Thyroid gland (tissue), 4 donors: ENCODE data around the gene SMAP2. TPM values are rescaled to one million over a fixed set of nuclear protein-coding genes. Genes with fewer than 3 reads are reported as not detected.
"Not testable (repeated sequence)": the region's sequence is repeated elsewhere in the genome, so short reads cannot be mapped to it uniquely, and the experiment has no call there.

ENCODE experiments used
- DNase-seq, 2 donors: peaks; one replicate each; pipeline ENCODE4 v3.0.0-alpha.2; 2019
- H3K27ac ChIP-seq, 3 donors: fragments of 200-600 bp; sonication (generic); 1 replicate in 2 of 3; 2 replicates in 1 of 3; pipeline ENCODE4 v1.5.1; 2016 to 2019; ENCODE audit warnings: mild to moderate bottlenecking in 1 of 3, moderate library complexity in 1 of 3
- H3K27me3 ChIP-seq: fragments of 200-600 bp; sonication (generic); one replicate; pipeline ENCODE4 v1.5.1; 2019
- H3K36me3 ChIP-seq, 2 donors: fragments of 200-600 bp; sonication (generic); one replicate each; pipeline ENCODE4 v1.5.1; 2016 to 2019
- H3K4me1 ChIP-seq, 2 donors: fragments of 200-600 bp; sonication (generic); one replicate each; pipeline ENCODE4 v1.5.1; 2017 to 2019
- H3K4me3 ChIP-seq, 3 donors: fragments of 200-600 bp; sonication (generic); replicated peaks in 1 of 3; 1 replicate in 2 of 3; 2 replicates in 1 of 3; pipeline ENCODE4 v1.5.1; 2016; ENCODE audit warnings: mild to moderate bottlenecking in 1 of 3
- H3K9me3 ChIP-seq: fragments of 200-600 bp; sonication (generic); one replicate; pipeline ENCODE4 v1.5.1; 2017
- POLR2A ChIP-seq, 2 donors: fragments of 450-650 bp; IDR thresholded peaks; one replicate each; pipeline ENCODE4 v1.6.1; 2017; ENCODE audit warnings: antibody characterized with exemption in 2 of 2, mild to moderate bottlenecking in 2 of 2, moderate library complexity in 1 of 2
- WGBS, 2 donors: methylation state at CpG; one replicate each; pipeline ENCODE4 v1.1.5; 2017; 5-methylcytosine and 5-hydroxymethylcytosine counted together
- intact Hi-C: fragments of 100-400 bp; cut with DNase I; formaldehyde crosslinking; loops from one replicate; pipeline ENCODE4 v1.15.1; 2023
- total RNA-seq, 4 donors: library from RNA; depleted of rRNA; stranded (reverse); fragments of >200 nt; gene quantifications; one replicate each; pipeline ENCODE4 v1.2.3, GENCODE V29; 2016
- TF ChIP-seq, protein P1 (sequence below), 6 experiments: fragments of 200-600 bp in 3 of 6; fragments of 450-650 bp in 3 of 6; sonication (generic) in 3 of 6; IDR thresholded peaks; one replicate each; pipeline ENCODE4 v1.5.1; 2016 to 2019; ENCODE audit warnings: antibody characterized with exemption in 6 of 6, mild to moderate bottlenecking in 2 of 6, inconsistent platforms in 1 of 6, moderate library complexity in 1 of 6

The SMAP2 gene
- total RNA-seq, 4 donors from 2014 or later: 21.9 to 29.3 (median 26.8) TPM

GRCh38 chr1:40339420-40340323 is 33.9 kb upstream of the SMAP2 start:
- H3K9me3 ChIP-seq: no peaks in the 10 kb centered on the region
- H3K27me3 ChIP-seq: no peaks in the 10 kb centered on the region
- TF ChIP-seq POLR2A (IDR thresholded peaks at IDR 0.05): no peak
- TF ChIP-seq, protein P1, sequence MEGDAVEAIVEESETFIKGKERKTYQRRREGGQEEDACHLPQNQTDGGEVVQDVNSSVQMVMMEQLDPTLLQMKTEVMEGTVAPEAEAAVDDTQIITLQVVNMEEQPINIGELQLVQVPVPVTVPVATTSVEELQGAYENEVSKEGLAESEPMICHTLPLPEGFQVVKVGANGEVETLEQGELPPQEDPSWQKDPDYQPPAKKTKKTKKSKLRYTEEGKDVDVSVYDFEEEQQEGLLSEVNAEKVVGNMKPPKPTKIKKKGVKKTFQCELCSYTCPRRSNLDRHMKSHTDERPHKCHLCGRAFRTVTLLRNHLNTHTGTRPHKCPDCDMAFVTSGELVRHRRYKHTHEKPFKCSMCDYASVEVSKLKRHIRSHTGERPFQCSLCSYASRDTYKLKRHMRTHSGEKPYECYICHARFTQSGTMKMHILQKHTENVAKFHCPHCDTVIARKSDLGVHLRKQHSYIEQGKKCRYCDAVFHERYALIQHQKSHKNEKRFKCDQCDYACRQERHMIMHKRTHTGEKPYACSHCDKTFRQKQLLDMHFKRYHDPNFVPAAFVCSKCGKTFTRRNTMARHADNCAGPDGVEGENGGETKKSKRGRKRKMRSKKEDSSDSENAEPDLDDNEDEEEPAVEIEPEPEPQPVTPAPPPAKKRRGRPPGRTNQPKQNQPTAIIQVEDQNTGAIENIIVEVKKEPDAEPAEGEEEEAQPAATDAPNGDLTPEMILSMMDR (IDR thresholded peaks at IDR 0.05): no peak
- 65 to 66% methylated on average over 6 of the region's 6 CpGs for WGBS, 2 donors
- no peaks in the 10 kb centered on the region for H3K4me1 ChIP-seq
- intact Hi-C loops: loop anchor here (5.0 to 10.0 kb wide), 3 partner anchors 65 to 252 kb away; no protein-coding TSS in a partner anchor
- DNase-seq: no peak
- no peak overlapping the region for H3K4me3 ChIP-seq
- no peak overlapping the region for H3K27ac ChIP-seq
- H3K36me3 ChIP-seq: no peaks in the 10 kb centered on the region

DNA sequence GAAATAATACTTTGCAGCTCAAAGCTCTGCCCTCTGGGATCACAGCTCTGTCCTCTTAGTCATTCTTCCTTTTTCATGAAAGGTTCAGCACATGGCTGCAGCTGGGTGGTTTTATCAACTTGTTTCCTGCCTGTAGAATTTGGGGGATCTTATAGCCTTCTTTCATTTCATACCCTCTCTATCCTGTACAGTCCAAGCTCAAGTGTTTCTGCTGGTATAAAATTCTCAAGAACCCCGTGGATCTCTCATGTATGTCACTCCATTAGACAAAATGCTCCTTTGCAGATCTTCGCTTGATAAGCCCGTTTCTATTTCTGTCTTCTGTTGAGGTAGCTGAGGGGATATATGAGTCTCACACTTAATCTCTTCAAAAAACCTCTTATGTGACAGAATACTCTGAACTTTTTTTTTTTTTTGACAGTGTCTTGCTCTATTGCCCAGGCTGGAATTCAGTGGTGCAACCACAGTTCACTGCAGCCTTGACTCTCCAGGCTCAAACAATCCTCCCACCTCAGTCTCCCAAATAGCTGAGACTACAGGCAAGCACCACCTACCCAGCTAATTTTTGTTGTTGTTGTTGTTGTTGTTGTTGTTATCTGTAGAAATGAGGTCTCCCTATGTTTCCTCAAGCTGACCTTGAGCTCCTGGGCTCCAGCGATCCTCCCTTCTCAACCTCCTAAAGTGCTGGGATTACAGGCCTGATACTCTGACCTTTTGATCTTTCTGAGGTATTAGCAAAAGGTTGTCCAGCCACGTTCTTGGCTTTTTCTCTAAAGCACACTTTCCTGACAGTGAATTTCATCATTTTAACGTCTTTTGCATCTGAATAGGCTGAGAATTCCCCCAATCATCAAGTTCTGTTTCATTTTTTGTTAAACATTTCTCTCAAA is 31.8 kb upstream of the SMAP2 start:
- H3K27ac ChIP-seq: no peak overlapping the region
- H3K27me3 ChIP-seq: no peaks in the 10 kb centered on the region
- TF ChIP-seq, protein P1 (IDR thresholded peaks at IDR 0.05): no peak
- no peak for TF ChIP-seq POLR2A (IDR thresholded peaks at IDR 0.05)
- intact Hi-C loops: no loop called here
- H3K9me3 ChIP-seq: no peaks in the 10 kb centered on the region
- no peak for DNase-seq
- 69 to 70% methylated on average over 6 of the region's 6 CpGs for WGBS, 2 donors
- H3K36me3 ChIP-seq: no peaks in the 10 kb centered on the region
- H3K4me3 ChIP-seq: no peak overlapping the region
- no peaks in the 10 kb centered on the region for H3K4me1 ChIP-seq

DNA sequence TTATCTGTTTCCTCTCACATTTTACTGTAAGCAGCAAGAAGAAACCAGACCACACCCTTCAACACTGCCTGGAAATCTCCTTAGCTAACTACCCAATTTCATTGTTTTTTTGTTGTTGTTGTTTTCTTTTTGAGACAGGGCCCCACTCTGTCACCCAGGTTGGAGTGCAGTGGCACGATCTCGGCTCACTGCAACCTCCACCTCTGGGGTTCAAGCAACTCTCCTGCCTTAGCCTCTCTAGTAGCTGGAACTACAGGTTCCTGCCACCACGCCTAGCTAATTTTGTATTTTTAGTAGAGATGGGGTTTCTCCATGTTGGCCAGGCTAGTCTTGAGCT is 31.2 kb upstream of the SMAP2 start:
- H3K27ac ChIP-seq, DNase-seq, intact Hi-C loops, H3K36me3 ChIP-seq, H3K4me1 ChIP-seq, H3K9me3 ChIP-seq, H3K27me3 ChIP-seq, H3K4me3 ChIP-seq: not testable (repeated sequence)
- 88 to 90% methylated on average over 3 of the region's 3 CpGs for WGBS, 2 donors

- Histone ChIP-seq H3K27me3 (no peaks in the 10 kb centered on the region), H3K4me1 (no peaks in the 10 kb centered on the region), H3K27ac (no peak overlapping the region), H3K4me3 (no peak overlapping the region), H3K9me3 (no peaks in the 10 kb centered on the region), H3K36me3 (no peaks in the 10 kb centered on the region)
- intact Hi-C loops: no loop called here
- 26 to 31% methylated on average over 6 of the region's 6 CpGs for WGBS, 2 donors
- peak; percentile 2 to 12 for DNase-seq
- TF ChIP-seq, protein P1 (IDR thresholded peaks at IDR 0.05): no peak
- TF ChIP-seq POLR2A (IDR thresholded peaks at IDR 0.05): no peak
Measured at GRCh38 chr1:40344597-40344996, 28.9 kb upstream of the SMAP2 start.

DNA sequence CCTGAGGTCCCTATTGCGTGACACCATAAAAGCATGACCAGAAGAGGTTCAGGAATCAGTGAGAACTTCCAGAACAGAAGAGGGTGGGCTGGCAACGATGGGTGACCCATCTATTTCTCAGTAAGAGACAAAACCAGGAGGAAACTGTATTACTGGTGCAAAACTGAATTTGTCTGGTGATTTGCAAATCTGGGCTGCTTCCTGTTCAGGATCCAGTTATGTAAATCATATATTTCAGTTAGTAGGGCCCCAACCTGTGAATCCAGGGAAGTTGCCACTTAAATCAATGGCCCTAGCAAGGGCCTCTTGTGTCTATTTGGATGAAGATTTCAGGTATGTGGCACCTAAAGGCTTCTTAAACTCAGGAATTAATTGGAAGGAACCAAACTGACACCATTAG is 23.1 kb upstream of the SMAP2 start:
- Histone ChIP-seq H3K9me3 (no peaks in the 10 kb centered on the region), H3K27me3 (no peaks in the 10 kb centered on the region), H3K4me1 (no peaks in the 10 kb centered on the region), H3K27ac (no peak overlapping the region), H3K36me3 (no peaks in the 10 kb centered on the region), H3K4me3 (no peak overlapping the region)
- intact Hi-C loops: no loop called here
- TF ChIP-seq POLR2A (IDR thresholded peaks at IDR 0.05): no peak
- TF ChIP-seq, protein P1 (IDR thresholded peaks at IDR 0.05): no peak
- no peak for DNase-seq
- WGBS, 2 donors: 82 to 91% methylated on average over 2 of the region's 2 CpGs
